GM23338 (cell line): ENCODE data around the gene ARHGAP42. TPM values are rescaled to one million over a fixed set of nuclear protein-coding genes. Genes with fewer than 3 reads are reported as not detected.

Experiments used
- ATAC-seq: fragments of 200-7000 bp; cut with Tn5 transposase; 3 replicates; pipeline ENCODE4 v1.9.1; 2020
- DNase-seq: peaks from one replicate; pipeline ENCODE4 v3.0.0-alpha.2; 2015; ENCODE audit warnings: low spot score
- H2AFZ ChIP-seq: fragments of 200-600 bp; sonication (generic); 2 replicates; pipeline ENCODE4 v1.8.0; 2016; ENCODE audit warnings: antibody characterized with exemption, mild to moderate bottlenecking, moderate library complexity
- H3F3A ChIP-seq: fragments of 200-600 bp; sonication (generic); replicated peaks from 2 replicates; pipeline ENCODE4 v1.8.0; 2017; ENCODE audit warnings: antibody characterized with exemption, mixed run types, low read depth
- H3K27ac ChIP-seq: fragments of 200-600 bp; sonication (generic); 2 replicates; pipeline ENCODE4 v1.6.1; 2016; ENCODE audit warnings: low read depth
- H3K27me3 ChIP-seq: fragments of 200-600 bp; sonication (generic); 2 replicates; pipeline ENCODE4 v1.8.0; 2016; ENCODE audit warnings: mild to moderate bottlenecking, mixed run types, moderate library complexity; ENCODE audit not compliant: insufficient read depth
- H3K36me3 ChIP-seq: fragments of 200-600 bp; sonication (generic); 2 replicates; pipeline ENCODE4 v1.8.0; 2016; ENCODE audit warnings: mild to moderate bottlenecking; ENCODE audit not compliant: insufficient read depth
- H3K4me1 ChIP-seq: fragments of 200-600 bp; sonication (generic); 2 replicates; pipeline ENCODE4 v1.8.0; 2016; ENCODE audit warnings: mild to moderate bottlenecking, moderate library complexity; ENCODE audit not compliant: insufficient read depth
- H3K4me2 ChIP-seq: fragments of 200-600 bp; sonication (generic); 2 replicates; pipeline ENCODE4 v1.7.1; 2017; ENCODE audit warnings: mixed run types
- H3K4me3 ChIP-seq: fragments of 200-600 bp; sonication (generic); 2 replicates; pipeline ENCODE4 v1.6.1; 2016; ENCODE audit warnings: mixed run types
- H3K79me2 ChIP-seq: fragments of 200-600 bp; sonication (generic); replicated peaks from 2 replicates; pipeline ENCODE4 v1.8.0; 2017; ENCODE audit warnings: mild to moderate bottlenecking; ENCODE audit not compliant: insufficient read depth
- H3K9me2 ChIP-seq: fragments of 200-600 bp; sonication (generic); 2 replicates; pipeline ENCODE4 v1.8.0; 2017; ENCODE audit not compliant: insufficient read depth
- H4K20me1 ChIP-seq: fragments of 200-600 bp; sonication (generic); replicated peaks from 2 replicates; pipeline ENCODE4 v1.8.0; 2017; ENCODE audit warnings: mild to moderate bottlenecking; ENCODE audit not compliant: insufficient read depth
- H3K27ac Mint-ChIP-seq: 2 replicates; pipeline ENCODE4 v1.8.0; 2020; ENCODE audit warnings: inconsistent platforms, mild to moderate bottlenecking, moderate library complexity, mixed read lengths
- H3K27me3 Mint-ChIP-seq: 3 replicates; pipeline ENCODE4 v1.8.0; 2022; ENCODE audit warnings: low read depth, mild to moderate bottlenecking, moderate library complexity, mixed read lengths, inconsistent platforms; ENCODE audit not compliant: insufficient read depth, poor library complexity
- H3K36me3 Mint-ChIP-seq: 3 replicates; pipeline ENCODE4 v1.8.0; 2021; ENCODE audit warnings: low read depth, mild to moderate bottlenecking, inconsistent platforms, moderate library complexity, mixed read lengths
- H3K4me1 Mint-ChIP-seq: 3 replicates; pipeline ENCODE4 v1.8.0; 2020; ENCODE audit warnings: mild to moderate bottlenecking, inconsistent platforms, mixed read lengths
- H3K4me3 Mint-ChIP-seq: 3 replicates; pipeline ENCODE4 v1.8.0; 2021; ENCODE audit warnings: moderate library complexity, mild to moderate bottlenecking, inconsistent platforms, mixed read lengths
- H3K9me3 Mint-ChIP-seq: 3 replicates; pipeline ENCODE4 v1.8.0; 2020; ENCODE audit warnings: moderate library complexity, mild to moderate bottlenecking, inconsistent platforms, mixed read lengths
- CREB1 ChIP-seq: fragments of 250-450 bp; sonication (Bioruptor Pico); IDR thresholded peaks from 2 replicates; pipeline ENCODE4 v1.5.0; 2020; ENCODE audit warnings: low read depth, mild to moderate bottlenecking, moderate library complexity
- ETS1 ChIP-seq: IDR thresholded peaks from 2 replicates; pipeline ENCODE4 v1.6.1; 2016; ENCODE audit warnings: antibody characterized with exemption
- EZH2 ChIP-seq: fragments of 200-600 bp; sonication (generic); IDR thresholded peaks from one replicate; pipeline ENCODE4 v1.8.0; 2017; ENCODE audit warnings: antibody characterized with exemption, mild to moderate bottlenecking, low read depth; ENCODE audit not compliant: unreplicated experiment
- EZH2phosphoT487 ChIP-seq: fragments of 200-600 bp; sonication (generic); IDR thresholded peaks from one replicate; pipeline ENCODE4 v1.8.1; 2018; ENCODE audit warnings: antibody characterized with exemption; ENCODE audit not compliant: unreplicated experiment
- JUNB ChIP-seq: IDR thresholded peaks from one replicate; pipeline ENCODE4 v1.6.1; 2016; ENCODE audit warnings: antibody characterized with exemption; ENCODE audit not compliant: unreplicated experiment
- NANOG ChIP-seq: IDR thresholded peaks from 2 replicates; pipeline ENCODE4 v1.6.1; 2016; ENCODE audit warnings: antibody characterized with exemption, borderline replicate concordance
- POLR2AphosphoS5 ChIP-seq: IDR thresholded peaks from 2 replicates; pipeline ENCODE4 v1.6.1; 2016; ENCODE audit warnings: antibody characterized with exemption, low read depth
- REST ChIP-seq: IDR thresholded peaks from one replicate; pipeline ENCODE4 v1.6.1; 2018; ENCODE audit warnings: antibody characterized with exemption; ENCODE audit not compliant: unreplicated experiment
- STAT1 ChIP-seq: IDR thresholded peaks from one replicate; pipeline ENCODE4 v1.6.1; 2016; ENCODE audit warnings: antibody characterized with exemption; ENCODE audit not compliant: unreplicated experiment
- ZNF114 ChIP-seq: fragments of 250-450 bp; sonication (Bioruptor Pico); IDR thresholded peaks from 2 replicates; pipeline ENCODE4 v1.5.0; 2020; ENCODE audit warnings: mild to moderate bottlenecking, moderate library complexity
- ZNF331 ChIP-seq: fragments of 250-450 bp; sonication (Bioruptor Pico); IDR thresholded peaks from 2 replicates; pipeline ENCODE4 v1.5.0; 2020; ENCODE audit warnings: low read depth, mild to moderate bottlenecking, moderate library complexity
- ZNF462 ChIP-seq: fragments of 250-450 bp; sonication (Bioruptor Pico); IDR thresholded peaks from 2 replicates; pipeline ENCODE4 v1.5.0; 2020; ENCODE audit warnings: mild to moderate bottlenecking, moderate library complexity
- polyA plus RNA-seq: library from polyadenylated mRNA; unstranded; fragments of >200 nt; fragmentation: Nextera tagmentation; extraction: Ambion mirVana; gene quantifications from 2 replicates; pipeline ENCODE4 v1.2.1, GENCODE V29; 2016
- total RNA-seq: library from RNA; depleted of rRNA; stranded (reverse); fragments of >200 nt; shearing (Covaris generic); gene quantifications from 2 replicates; pipeline ENCODE4 v1.2.3, GENCODE V29; 2014
- TF ChIP-seq, protein P1 (sequence below), 2 experiments: fragments of 200-600 bp in 1 of 2; sonication (generic) in 1 of 2; conservative IDR thresholded peaks; 2 replicates each; pipeline versions ENCODE4 v1.5.1 to v1.6.1; 2016 to 2017; ENCODE audit warnings: antibody characterized with exemption in 2 of 2, low read depth in 2 of 2, mild to moderate bottlenecking in 2 of 2, moderate library complexity in 1 of 2

Gene ARHGAP42
- total and polyA plus RNA-seq, 2 experiments from 2014 or later = 23.7 to 35.7 TPM

- Histone ChIP-seq H3F3A (no peaks in the 10 kb centered on the region), H3K4me1 (peaks cover 14% of the 10 kb centered on the region), H4K20me1 (no peaks in the 10 kb centered on the region), H3K36me3 (no peaks in the 10 kb centered on the region), H3K79me2 (no peaks in the 10 kb centered on the region), H3K27ac (no peak overlapping the region), H3K27me3 (no peaks in the 10 kb centered on the region), H3K9me2 (0 out of 2 replicates have a peak, but pooled peaks cover 3% of the 10 kb centered on the region), H3K4me3 (no peak overlapping the region), H3K4me2 (no peak overlapping the region), H2AFZ (no peak overlapping the region)
- H3K9me3 Mint-ChIP-seq = no peaks in the 10 kb centered on the region
- DNase-seq = no peak
- H3K27me3 Mint-ChIP-seq = peaks cover 3% of the 10 kb centered on the region
- H3K4me1 Mint-ChIP-seq = peaks cover 37% of the 10 kb centered on the region
- H3K4me3 Mint-ChIP-seq = no peak overlapping the region
- H3K36me3 Mint-ChIP-seq = no peaks in the 10 kb centered on the region
- no peak overlapping the region for H3K27ac Mint-ChIP-seq
- TF ChIP-seq NANOG (no peak), ETS1 (no peak), REST (no peak), STAT1 (no peak), EZH2phosphoT487 (no peak), ZNF331 (CRISPR knock-in tag) (no peak), CREB1 (no peak), EZH2 (no peak), ZNF114 (CRISPR knock-in tag) (no peak), JUNB (no peak), ZNF462 (no peak), POLR2AphosphoS5 (no peak)
- TF ChIP-seq, protein P1, sequence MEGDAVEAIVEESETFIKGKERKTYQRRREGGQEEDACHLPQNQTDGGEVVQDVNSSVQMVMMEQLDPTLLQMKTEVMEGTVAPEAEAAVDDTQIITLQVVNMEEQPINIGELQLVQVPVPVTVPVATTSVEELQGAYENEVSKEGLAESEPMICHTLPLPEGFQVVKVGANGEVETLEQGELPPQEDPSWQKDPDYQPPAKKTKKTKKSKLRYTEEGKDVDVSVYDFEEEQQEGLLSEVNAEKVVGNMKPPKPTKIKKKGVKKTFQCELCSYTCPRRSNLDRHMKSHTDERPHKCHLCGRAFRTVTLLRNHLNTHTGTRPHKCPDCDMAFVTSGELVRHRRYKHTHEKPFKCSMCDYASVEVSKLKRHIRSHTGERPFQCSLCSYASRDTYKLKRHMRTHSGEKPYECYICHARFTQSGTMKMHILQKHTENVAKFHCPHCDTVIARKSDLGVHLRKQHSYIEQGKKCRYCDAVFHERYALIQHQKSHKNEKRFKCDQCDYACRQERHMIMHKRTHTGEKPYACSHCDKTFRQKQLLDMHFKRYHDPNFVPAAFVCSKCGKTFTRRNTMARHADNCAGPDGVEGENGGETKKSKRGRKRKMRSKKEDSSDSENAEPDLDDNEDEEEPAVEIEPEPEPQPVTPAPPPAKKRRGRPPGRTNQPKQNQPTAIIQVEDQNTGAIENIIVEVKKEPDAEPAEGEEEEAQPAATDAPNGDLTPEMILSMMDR (conservative IDR thresholded peaks at IDR 0.05; ENCODE audit: low read depth in 2 of 2) = no peak
- no peak for ATAC-seq
These were observed 178.5 kb downstream of the ARHGAP42 start for GRCh38 chr11:100865443-100866065.
